ENCODE data around the gene MCC. TPM values are rescaled to one million over a fixed set of nuclear protein-coding genes. Genes with fewer than 3 reads are reported as not detected.

MCC gene
- polyA plus RNA-seq, 1 donor (not counting 4 experiments of a cell fraction or from before 2014, with no cell fraction given), result 24.6 TPM

DNA sequence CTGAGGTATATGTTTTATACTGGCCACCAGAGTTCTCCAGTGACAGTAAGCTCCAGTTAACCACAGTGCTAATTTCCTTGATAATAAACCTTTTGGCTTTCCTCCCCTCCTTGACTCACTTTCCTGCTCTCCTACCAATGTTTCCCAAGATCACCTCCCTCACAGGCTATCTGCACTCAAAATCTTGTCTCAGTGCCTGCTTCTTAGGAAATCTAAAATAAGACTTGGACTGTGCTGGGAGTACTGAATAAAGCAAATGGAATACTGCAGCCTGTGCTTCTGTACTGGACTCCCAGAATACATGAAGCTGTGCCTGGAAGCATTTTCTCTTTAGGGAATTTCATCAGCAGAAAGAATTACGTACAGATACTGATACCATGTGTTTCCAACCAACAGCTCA lies 513.4 kb downstream of the MCC start:
- Histone ChIP-seq H3K4me3 (ENCODE audit: control insufficient read depth in 2 of 3, extremely low read depth in 1 of 3, insufficient read depth in 2 of 3, low read depth in 1 of 3, low read length in 3 of 3) (no peak overlapping the region), H3K9me1 (ENCODE audit: control insufficient read depth, extremely low read depth, insufficient read depth, low read length) (no peaks in the 10 kb centered on the region), H3K27ac (ENCODE audit: control insufficient read depth, insufficient read depth, low read length) (no peak overlapping the region), H3K79me2 (ENCODE audit: control insufficient read depth, insufficient read depth, low read length) (peaks cover 34% of the 10 kb centered on the region), H3K9ac (ENCODE audit: control insufficient read depth, extremely low read depth, insufficient read depth, low read length) (no peak overlapping the region), H3K4me2 (ENCODE audit: control insufficient read depth, extremely low read depth, insufficient read depth, low read depth, low read length) (no peak overlapping the region), H3K27me3 (ENCODE audit: control insufficient read depth, extremely low read depth, insufficient read depth, low read length) (no peaks in the 10 kb centered on the region), H2AFZ (ENCODE audit: control insufficient read depth, low read length) (peak overlapping the region; percentile 38), H3K36me3 (ENCODE audit: control insufficient read depth in 2 of 2, extremely low read depth in 1 of 2, insufficient read depth in 2 of 2, low read length in 2 of 2) (no peaks in the 10 kb centered on the region), H4K20me1 (ENCODE audit: control insufficient read depth, extremely low read depth, insufficient read depth, low read length) (no peaks in the 10 kb centered on the region), H3K9me3 (ENCODE audit: control insufficient read depth, low read depth, low read length) (no peaks in the 10 kb centered on the region), H3K4me1 (ENCODE audit: control insufficient read depth, extremely low read depth, insufficient read depth, low read length) (peaks cover 9% of the 10 kb centered on the region)
- TF ChIP-seq, protein P1, sequence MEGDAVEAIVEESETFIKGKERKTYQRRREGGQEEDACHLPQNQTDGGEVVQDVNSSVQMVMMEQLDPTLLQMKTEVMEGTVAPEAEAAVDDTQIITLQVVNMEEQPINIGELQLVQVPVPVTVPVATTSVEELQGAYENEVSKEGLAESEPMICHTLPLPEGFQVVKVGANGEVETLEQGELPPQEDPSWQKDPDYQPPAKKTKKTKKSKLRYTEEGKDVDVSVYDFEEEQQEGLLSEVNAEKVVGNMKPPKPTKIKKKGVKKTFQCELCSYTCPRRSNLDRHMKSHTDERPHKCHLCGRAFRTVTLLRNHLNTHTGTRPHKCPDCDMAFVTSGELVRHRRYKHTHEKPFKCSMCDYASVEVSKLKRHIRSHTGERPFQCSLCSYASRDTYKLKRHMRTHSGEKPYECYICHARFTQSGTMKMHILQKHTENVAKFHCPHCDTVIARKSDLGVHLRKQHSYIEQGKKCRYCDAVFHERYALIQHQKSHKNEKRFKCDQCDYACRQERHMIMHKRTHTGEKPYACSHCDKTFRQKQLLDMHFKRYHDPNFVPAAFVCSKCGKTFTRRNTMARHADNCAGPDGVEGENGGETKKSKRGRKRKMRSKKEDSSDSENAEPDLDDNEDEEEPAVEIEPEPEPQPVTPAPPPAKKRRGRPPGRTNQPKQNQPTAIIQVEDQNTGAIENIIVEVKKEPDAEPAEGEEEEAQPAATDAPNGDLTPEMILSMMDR (optimal IDR thresholded peaks at IDR 0.05 in 1 of 3, IDR thresholded peaks at IDR 0.05 in 1 of 3, conservative IDR thresholded peaks at IDR 0.05 in 1 of 3; ENCODE audit: extremely low read depth in 1 of 3, insufficient read depth in 2 of 3, low read length in 3 of 3), result no peak
- no peak for TF ChIP-seq EZH2 (IDR thresholded peaks at IDR 0.05; ENCODE audit: low read length)
- FAIRE-seq (no peak), DNase-seq (ENCODE audit: low read depth, low spot score) (no peak)
- dilution Hi-C loops (cut with MboI; ENCODE audit: extremely low pct_ligation_motif_present, low sequenced_read_pairs), result no loop called here

DNA sequence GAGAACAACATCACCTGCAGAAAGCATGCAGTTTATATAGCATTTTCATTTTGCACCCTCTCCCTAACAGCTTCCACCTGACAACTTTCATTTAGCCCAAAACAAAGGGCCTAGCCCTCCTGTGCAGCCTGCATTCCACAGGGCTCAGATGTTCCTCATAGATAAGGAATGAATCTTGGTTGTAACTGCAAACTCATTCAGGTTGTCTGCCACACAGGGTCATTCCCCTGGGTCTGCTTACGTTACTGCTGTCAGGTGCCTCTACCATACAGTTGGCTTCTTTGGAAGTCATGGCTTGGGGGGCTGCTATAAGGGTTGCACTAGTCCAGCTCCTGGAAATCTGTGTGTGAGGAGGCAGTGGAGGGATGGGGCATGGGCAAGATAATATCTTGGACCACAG lies 514.3 kb downstream of the MCC start:
- no peak overlapping the region for H3K4me3 ChIP-seq (ENCODE audit: control insufficient read depth in 2 of 3, extremely low read depth in 1 of 3, insufficient read depth in 2 of 3, low read depth in 1 of 3, low read length in 3 of 3)
- H3K79me2 ChIP-seq (ENCODE audit: control insufficient read depth, insufficient read depth, low read length), result peaks cover 24% of the 10 kb centered on the region
- no peaks in the 10 kb centered on the region for H3K36me3 ChIP-seq (ENCODE audit: control insufficient read depth in 2 of 2, extremely low read depth in 1 of 2, insufficient read depth in 2 of 2, low read length in 2 of 2)
- no peaks in the 10 kb centered on the region for H3K9me1 ChIP-seq (ENCODE audit: control insufficient read depth, extremely low read depth, insufficient read depth, low read length)
- H4K20me1 ChIP-seq (ENCODE audit: control insufficient read depth, extremely low read depth, insufficient read depth, low read length), result no peaks in the 10 kb centered on the region
- no peak overlapping the region for H3K27ac ChIP-seq (ENCODE audit: control insufficient read depth, insufficient read depth, low read length)
- dilution Hi-C loops (cut with MboI; ENCODE audit: extremely low pct_ligation_motif_present, low sequenced_read_pairs), result no loop called here
- no peak overlapping the region for H3K4me2 ChIP-seq (ENCODE audit: control insufficient read depth, extremely low read depth, insufficient read depth, low read depth, low read length)
- peaks cover 9% of the 10 kb centered on the region for H3K4me1 ChIP-seq (ENCODE audit: control insufficient read depth, extremely low read depth, insufficient read depth, low read length)
- H3K9ac ChIP-seq (ENCODE audit: control insufficient read depth, extremely low read depth, insufficient read depth, low read length), result no peak overlapping the region
- H2AFZ ChIP-seq (ENCODE audit: control insufficient read depth, low read length), result no peak overlapping the region
- H3K27me3 ChIP-seq (ENCODE audit: control insufficient read depth, extremely low read depth, insufficient read depth, low read length), result no peaks in the 10 kb centered on the region
- DNase-seq (ENCODE audit: low read depth, low spot score) (no peak), FAIRE-seq (no peak)
- no peaks in the 10 kb centered on the region for H3K9me3 ChIP-seq (ENCODE audit: control insufficient read depth, low read depth, low read length)
- TF ChIP-seq, protein P1 (optimal IDR thresholded peaks at IDR 0.05 in 1 of 3, IDR thresholded peaks at IDR 0.05 in 1 of 3, conservative IDR thresholded peaks at IDR 0.05 in 1 of 3; ENCODE audit: extremely low read depth in 1 of 3, insufficient read depth in 2 of 3, low read length in 3 of 3), result no peak
- TF ChIP-seq EZH2 (IDR thresholded peaks at IDR 0.05; ENCODE audit: low read length), result no peak
